PC-3 (cell line): ENCODE measurements around the gene CRYL1. TPM values are rescaled to one million over a fixed set of nuclear protein-coding genes. Genes with fewer than 3 reads are reported as not detected.

ENCODE experiments used
- ATAC-seq: fragments of 200-7000 bp; cut with Tn5 transposase; 2 replicates; pipeline ENCODE4 v1.9.1; 2020; ENCODE audit warnings: mild to moderate bottlenecking, moderate library complexity
- BruUV-seq: library from RNA; stranded (reverse); fragments of 400-500 nt; replicated peaks from 2 replicates; lab custom pipeline; 2021; lab: Mats Ljungman, UMichigan
- CTCF ChIA-PET: fragments of 300-600 bp; sonication (Branson Sonifier 250); formaldehyde crosslinking; loops from one replicate; lab custom pipeline; 2022; ENCODE audit warnings: antibody characterized with exemption; lab: Charles Lee
- POLR2A ChIA-PET: fragments of 300-600 bp; sonication (Branson Sonifier 250); formaldehyde crosslinking; loops from one replicate; lab custom pipeline; 2022; ENCODE audit warnings: antibody characterized with exemption; ENCODE audit not compliant: unreplicated experiment; lab: Charles Lee
- DNase-seq: peaks from one replicate; pipeline ENCODE4 v3.0.0-alpha.2; 2015
- H2AFZ ChIP-seq: fragments of 300-600 bp; sonication (generic); 2 replicates; pipeline ENCODE4 v1.6.0; 2016; ENCODE audit warnings: antibody characterized with exemption, low read length
- H3F3A ChIP-seq: fragments of 300-600 bp; sonication (generic); one replicate; pipeline ENCODE4 v1.6.0; 2017; ENCODE audit warnings: antibody characterized with exemption, low read length, control low read depth, mild to moderate bottlenecking; ENCODE audit not compliant: unreplicated experiment
- H3K27ac ChIP-seq: fragments of 300-600 bp; sonication (generic); 2 replicates; pipeline ENCODE4 v1.5.1; 2016; ENCODE audit warnings: mild to moderate bottlenecking, low read length
- H3K27me3 ChIP-seq: fragments of 300-600 bp; sonication (generic); 2 replicates; pipeline ENCODE4 v1.6.1; 2016; ENCODE audit warnings: low read length, mixed read lengths
- H3K36me3 ChIP-seq: fragments of 300-600 bp; sonication (generic); 2 replicates; pipeline ENCODE4 v1.6.1; 2016; ENCODE audit warnings: low read depth, mixed run types, low read length, mixed read lengths
- H3K4me1 ChIP-seq: fragments of 300-600 bp; sonication (generic); 2 replicates; pipeline ENCODE4 v1.5.1; 2016; ENCODE audit warnings: low read length; ENCODE audit not compliant: insufficient read depth
- H3K4me2 ChIP-seq: fragments of 300-600 bp; sonication (generic); 2 replicates; pipeline ENCODE4 v1.6.0; 2016; ENCODE audit warnings: low read length
- H3K4me3 ChIP-seq: fragments of 300-600 bp; sonication (generic); 2 replicates; pipeline ENCODE4 v1.5.1; 2016; ENCODE audit warnings: mild to moderate bottlenecking, low read length, mixed read lengths
- H3K79me2 ChIP-seq: fragments of 300-600 bp; sonication (generic); 2 replicates; pipeline ENCODE4 v1.6.1; 2017; ENCODE audit warnings: low read length, mixed read lengths
- H3K9ac ChIP-seq: fragments of 300-600 bp; sonication (generic); 2 replicates; pipeline ENCODE4 v1.6.0; 2016; ENCODE audit warnings: mild to moderate bottlenecking, low read length
- H3K9me2 ChIP-seq: fragments of 300-600 bp; sonication (generic); replicated peaks from 2 replicates; pipeline ENCODE4 v1.6.1; 2016; ENCODE audit warnings: mixed run types, low read length, mixed read lengths
- H3K9me3 ChIP-seq: fragments of 300-600 bp; sonication (generic); 2 replicates; pipeline ENCODE4 v1.6.1; 2016; ENCODE audit warnings: low read length, mixed read lengths
- H4K20me1 ChIP-seq: fragments of 300-600 bp; sonication (generic); 2 replicates; pipeline ENCODE4 v1.6.1; 2016; ENCODE audit warnings: low read length, mixed read lengths
- CTCF ChIP-seq: fragments of 300-600 bp; sonication (generic); conservative IDR thresholded peaks from 2 replicates; pipeline ENCODE4 v1.5.1; 2017; ENCODE audit warnings: antibody characterized with exemption, low read depth, mild to moderate bottlenecking, low read length
- EZH2 ChIP-seq: fragments of 300-600 bp; sonication (generic); IDR thresholded peaks from one replicate; pipeline ENCODE4 v1.6.1; 2017; ENCODE audit warnings: antibody characterized with exemption, mild to moderate bottlenecking, low read length; ENCODE audit not compliant: unreplicated experiment
- EZH2phosphoT487 ChIP-seq: fragments of 300-600 bp; sonication (generic); IDR thresholded peaks from 2 replicates; pipeline ENCODE4 v1.6.1; 2018; ENCODE audit warnings: mild to moderate bottlenecking, antibody characterized with exemption, low read length, borderline replicate concordance
- intact Hi-C: fragments of 100-400 bp; cut with micrococcal nuclease; formaldehyde crosslinking; loops from 2 replicates; pipeline ENCODE4 v1.9.0; 2023
- total RNA-seq: library from RNA; depleted of rRNA; stranded (reverse); fragments of >200 nt; gene quantifications from 2 replicates; pipeline ENCODE4 v1.2.3, GENCODE V29; 2014

Gene CRYL1
- total RNA-seq, 1 experiment from 2014 or later, result 20.8 TPM

GRCh38 chr13:20448470-20448869 lies 77.2 kb downstream of the CRYL1 start:
- Histone ChIP-seq H3K4me1 (peaks cover 5% of the 10 kb centered on the region), H3K79me2 (no peaks in the 10 kb centered on the region), H3K9me2 (no peaks in the 10 kb centered on the region), H3K4me3 (no peak overlapping the region), H2AFZ (no peak overlapping the region), H3K36me3 (peaks cover 6% of the 10 kb centered on the region; the same call in 1 of the 2 replicates), H3K4me2 (no peak overlapping the region), H3K9ac (no peak overlapping the region), H4K20me1 (no peaks in the 10 kb centered on the region), H3K27ac (no peak overlapping the region), H3F3A (no peaks in the 10 kb centered on the region), H3K27me3 (no peaks in the 10 kb centered on the region), H3K9me3 (peaks cover 18% of the 10 kb centered on the region)
- ChIA-PET CTCF (no interaction called here), POLR2A (no interaction called here)
- DNase-seq (no peak), ATAC-seq (no peak)
- BruUV-seq, result no TSS peak
- TF ChIP-seq EZH2phosphoT487, result no peak
- no peak for TF ChIP-seq CTCF
- TF ChIP-seq EZH2, result no peak
- intact Hi-C loops, result no loop called here

GRCh38 chr13:20446900-20447299 lies 78.8 kb downstream of the CRYL1 start:
- peaks cover 9% of the 10 kb centered on the region for H3F3A ChIP-seq
- CTCF ChIA-PET, result no interaction called here
- peaks cover 6% of the 10 kb centered on the region; the same call in 1 of the 2 replicates for H3K36me3 ChIP-seq
- H3K27ac ChIP-seq, result no peak overlapping the region
- no peak overlapping the region for H2AFZ ChIP-seq
- no peak for TF ChIP-seq EZH2phosphoT487
- no peak for TF ChIP-seq EZH2
- TF ChIP-seq CTCF, result no peak
- no peaks in the 10 kb centered on the region for H3K79me2 ChIP-seq
- no peaks in the 10 kb centered on the region for H4K20me1 ChIP-seq
- no TSS peak for BruUV-seq
- no peak overlapping the region for H3K4me3 ChIP-seq
- H3K4me1 ChIP-seq, result peaks cover 20% of the 10 kb centered on the region
- no peak overlapping the region for H3K4me2 ChIP-seq
- intact Hi-C loops, result no loop called here
- no peak overlapping the region for H3K9ac ChIP-seq
- POLR2A ChIA-PET, result no interaction called here
- ATAC-seq (no peak), DNase-seq (no peak)
- peaks cover 18% of the 10 kb centered on the region for H3K9me3 ChIP-seq
- H3K27me3 ChIP-seq, result no peaks in the 10 kb centered on the region
- H3K9me2 ChIP-seq, result no peaks in the 10 kb centered on the region

- no peaks in the 10 kb centered on the region for H3K9me2 ChIP-seq
- H4K20me1 ChIP-seq, result no peaks in the 10 kb centered on the region
- H3K36me3 ChIP-seq, result peaks cover 6% of the 10 kb centered on the region; the same call in 1 of the 2 replicates
- H2AFZ ChIP-seq, result no peak overlapping the region
- ChIA-PET CTCF (no interaction called here), POLR2A (no interaction called here)
- DNase-seq (no peak), ATAC-seq (no peak)
- peaks cover 24% of the 10 kb centered on the region for H3K4me1 ChIP-seq
- H3K9ac ChIP-seq, result no peak overlapping the region
- intact Hi-C loops, result no loop called here
- BruUV-seq, result no TSS peak
- H3K4me3 ChIP-seq, result no peak overlapping the region
- H3F3A ChIP-seq, result peaks cover 9% of the 10 kb centered on the region
- no peak overlapping the region for H3K4me2 ChIP-seq
- H3K27me3 ChIP-seq, result no peaks in the 10 kb centered on the region
- H3K9me3 ChIP-seq, result peaks cover 18% of the 10 kb centered on the region
- no peak overlapping the region for H3K27ac ChIP-seq
- H3K79me2 ChIP-seq, result no peaks in the 10 kb centered on the region
- TF ChIP-seq CTCF, result no peak
- no peak for TF ChIP-seq EZH2
- TF ChIP-seq EZH2phosphoT487, result no peak
Measured at GRCh38 chr13:20446405-20446804, 79.3 kb downstream of the CRYL1 start.
